GM12874 (cell line): ENCODE data around the gene SLC6A19.

Experiments
- CTCF ChIP-seq: IDR thresholded peaks from 2 replicates; pipeline ENCODE4 v1.5.1; 2011; ENCODE audit warnings: low read depth, mild to moderate bottlenecking, control low read depth, low read length, moderate library complexity; ENCODE audit not compliant: insufficient read depth

Gene SLC6A19

GRCh38 chr5:1156754-1157460, 44.5 kb upstream of the SLC6A19 start:
- no peak for TF ChIP-seq CTCF

- no peak for TF ChIP-seq CTCF
Measured at GRCh38 chr5:1158647-1159340, 42.6 kb upstream of the SLC6A19 start.

GRCh38 chr5:1159341-1159675, 42.1 kb upstream of the SLC6A19 start:
- TF ChIP-seq CTCF, result no peak

GRCh38 chr5:1159774-1160406, 41.5 kb upstream of the SLC6A19 start:
- no peak for TF ChIP-seq CTCF

GRCh38 chr5:1161108-1161832, 40.1 kb upstream of the SLC6A19 start:
- TF ChIP-seq CTCF, result no peak

GRCh38 chr5:1161833-1162229, 39.6 kb upstream of the SLC6A19 start:
- no peak for TF ChIP-seq CTCF

GRCh38 chr5:1162276-1162675, 39.1 kb upstream of the SLC6A19 start:
- no peak for TF ChIP-seq CTCF
